Cerebellar nuclear complex (tissue), 1 donor: ENCODE measurements around the gene NINJ2.

ENCODE experiments used
- DNase-seq, 2 experiments: peaks; one replicate each; lab custom pipeline; 2025; lab: John Stamatoyannopoulos, UW

Gene NINJ2

GRCh38 chr12:530308-530707 is 132.9 kb downstream of the NINJ2 start:
- no peak for DNase-seq

DNA sequence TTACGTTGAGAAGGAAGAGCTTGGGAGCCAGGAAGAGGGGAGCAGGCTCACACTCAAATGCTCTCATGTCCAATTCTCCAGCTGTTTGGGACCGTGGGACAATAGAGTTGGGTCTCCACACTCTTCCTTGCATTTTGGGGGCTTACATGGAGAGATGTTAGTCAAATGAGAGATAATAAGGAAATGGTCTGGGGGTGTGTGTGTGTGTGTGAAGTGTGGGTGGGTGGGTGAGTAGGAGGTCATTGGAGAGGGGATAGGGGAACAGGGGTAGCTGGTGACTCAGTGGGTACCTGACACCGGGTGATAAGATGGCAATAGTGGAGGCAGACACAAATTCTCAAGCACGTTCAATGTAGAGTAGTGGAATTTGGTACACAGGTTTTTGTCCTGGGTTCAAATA is 135.5 kb downstream of the NINJ2 start:
- DNase-seq = no peak

DNA sequence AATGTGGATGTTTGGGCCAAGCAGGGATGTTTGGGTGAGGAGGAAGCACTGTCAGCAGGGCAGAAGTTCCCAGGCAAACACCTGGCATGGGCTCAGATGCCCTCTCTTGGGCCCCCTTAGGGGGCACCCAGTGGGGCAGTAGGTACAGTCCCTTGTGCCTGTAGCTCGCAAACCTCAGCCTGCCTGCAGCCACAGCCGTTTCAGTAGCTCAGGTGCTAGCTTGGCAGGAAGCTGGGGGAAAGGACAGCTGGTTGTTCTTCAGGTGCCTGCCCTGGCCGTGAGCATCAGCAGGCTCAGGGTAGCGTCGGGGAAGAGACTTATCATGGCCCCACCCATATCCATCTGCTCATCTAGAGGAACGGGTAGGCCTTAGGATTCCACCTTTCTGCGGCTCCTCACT is 136.0 kb downstream of the NINJ2 start:
- no peak for DNase-seq

- DNase-seq = no peak
These were observed 137.2 kb downstream of the NINJ2 start for GRCh38 chr12:526089-526488.

GRCh38 chr12:524167-524951 is 138.9 kb downstream of the NINJ2 start:
- no peak for DNase-seq

- DNase-seq = no peak
These were observed 140.4 kb downstream of the NINJ2 start for GRCh38 chr12:522692-523378.

DNA sequence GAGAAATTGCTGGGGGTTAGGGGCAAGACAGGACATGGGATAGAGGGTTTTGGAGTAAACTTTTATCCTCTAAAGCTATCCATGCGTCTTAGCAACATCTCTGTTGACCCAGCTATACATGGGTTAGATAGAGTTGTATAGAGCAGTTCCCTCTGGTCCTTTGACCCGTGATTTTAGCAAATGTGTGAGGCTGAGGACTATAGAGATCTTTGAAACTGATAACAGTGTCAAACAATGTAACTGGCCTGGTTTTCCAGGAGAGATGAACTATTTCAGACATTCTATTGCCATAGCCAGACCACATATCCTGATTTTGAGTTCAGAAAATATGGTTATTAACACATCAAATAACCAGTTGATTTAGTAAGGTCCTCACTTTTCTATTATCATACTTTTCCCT is 143.1 kb downstream of the NINJ2 start:
- DNase-seq = no peak

GRCh38 chr12:517538-517937 is 145.7 kb downstream of the NINJ2 start:
- no peak for DNase-seq
